IPS-15b (cell line): Measurements from ENCODE around the gene PRPF6.
"Not testable (repeated sequence)": the region's sequence is repeated elsewhere in the genome, so short reads cannot be mapped to it uniquely, and the experiment has no call there.

ENCODE experiments used
- H3K27me3 ChIP-seq: one replicate; pipeline ENCODE4 v1.6.1; 2013; ENCODE audit warnings: low read length; ENCODE audit not compliant: control insufficient read depth, insufficient read depth
- H3K36me3 ChIP-seq: one replicate; pipeline ENCODE4 v1.6.1; 2013; ENCODE audit warnings: low read length; ENCODE audit not compliant: control insufficient read depth, insufficient read depth
- H3K4me1 ChIP-seq: one replicate; pipeline ENCODE4 v1.6.1; 2013; ENCODE audit warnings: mild to moderate bottlenecking, low read length; ENCODE audit not compliant: control insufficient read depth, insufficient read depth
- H3K4me3 ChIP-seq: one replicate; pipeline ENCODE4 v1.5.1; 2013; ENCODE audit warnings: low read depth, low read length
- H3K9ac ChIP-seq: one replicate; pipeline ENCODE4 v1.6.1; 2013; ENCODE audit warnings: low read depth, mild to moderate bottlenecking, low read length
- H3K9me3 ChIP-seq: one replicate; pipeline ENCODE4 v1.6.1; 2013; ENCODE audit warnings: mild to moderate bottlenecking, low read length; ENCODE audit not compliant: control insufficient read depth, insufficient read depth

Gene PRPF6

GRCh38 chr20:63973636-63974401 is 7.1 kb upstream of the PRPF6 start:
- Histone ChIP-seq H3K4me3 (peak overlapping the region; percentile 61), H3K4me1 (no peaks in the 10 kb centered on the region), H3K27me3 (peaks cover 25% of the 10 kb centered on the region), H3K9ac (no peak overlapping the region), H3K36me3 (no peaks in the 10 kb centered on the region), H3K9me3 (no peaks in the 10 kb centered on the region)

GRCh38 chr20:63974402-63975200 is 6.3 kb upstream of the PRPF6 start:
- Histone ChIP-seq H3K4me3 (no peak overlapping the region), H3K4me1 (no peaks in the 10 kb centered on the region), H3K9me3 (no peaks in the 10 kb centered on the region), H3K27me3 (peaks cover 25% of the 10 kb centered on the region), H3K36me3 (no peaks in the 10 kb centered on the region), H3K9ac (no peak overlapping the region)

- H3K4me1 ChIP-seq, H3K9ac ChIP-seq, H3K36me3 ChIP-seq, H3K9me3 ChIP-seq, H3K4me3 ChIP-seq: not testable (repeated sequence)
- H3K27me3 ChIP-seq, result peaks cover 27% of the 10 kb centered on the region
Observed at GRCh38 chr20:63976511-63976910, 4.4 kb upstream of the PRPF6 start.

- Histone ChIP-seq H3K4me3 (no peak overlapping the region), H3K9ac (no peak overlapping the region), H3K4me1 (peaks cover 3% of the 10 kb centered on the region), H3K27me3 (peaks cover 27% of the 10 kb centered on the region), H3K36me3 (no peaks in the 10 kb centered on the region), H3K9me3 (no peaks in the 10 kb centered on the region)
Observed at GRCh38 chr20:63976980-63977738, 3.8 kb upstream of the PRPF6 start.

GRCh38 chr20:63977739-63978276 is 3.1 kb upstream of the PRPF6 start:
- H3K9ac ChIP-seq, result no peak overlapping the region
- H3K4me3 ChIP-seq, result no peak overlapping the region
- peaks cover 3% of the 10 kb centered on the region for H3K4me1 ChIP-seq

GRCh38 chr20:63978319-63979228 is 2.4 kb upstream of the PRPF6 start:
- Histone ChIP-seq H3K27me3 (peaks cover 25% of the 10 kb centered on the region), H3K36me3 (peaks cover 3% of the 10 kb centered on the region), H3K9me3 (no peaks in the 10 kb centered on the region), H3K4me1 (peaks cover 3% of the 10 kb centered on the region), H3K9ac (no peak overlapping the region), H3K4me3 (peak overlapping the region; percentile 72)

More at GRCh38 chr20:63977739-63978276, 3.1 kb upstream of the PRPF6 start:
- H3K9me3 ChIP-seq, result no peaks in the 10 kb centered on the region
- peaks cover 27% of the 10 kb centered on the region for H3K27me3 ChIP-seq
- no peaks in the 10 kb centered on the region for H3K36me3 ChIP-seq

GRCh38 chr20:63979229-63979556 is 1.7 kb upstream of the PRPF6 start:
- peaks cover 6% of the 10 kb centered on the region for H3K36me3 ChIP-seq
- no peaks in the 10 kb centered on the region for H3K9me3 ChIP-seq
- H3K27me3 ChIP-seq, result peaks cover 25% of the 10 kb centered on the region
- H3K4me3 ChIP-seq, result peak overlapping the region; percentile 72
- no peak overlapping the region for H3K9ac ChIP-seq
- peaks cover 3% of the 10 kb centered on the region for H3K4me1 ChIP-seq

- Histone ChIP-seq H3K36me3 (peaks cover 11% of the 10 kb centered on the region), H3K4me3 (peak within 1 kb of the TSS; percentile 72), H3K27me3 (peaks cover 25% of the 10 kb centered on the region), H3K4me1 (peaks cover 3% of the 10 kb centered on the region), H3K9ac (no peak within 1 kb of the TSS), H3K9me3 (no peaks in the 10 kb centered on the region)
Observed at GRCh38 chr20:63979557-63980316, 1.2 kb upstream of the PRPF6 start, which contains the start of gene SAMD10. Gene SAMD10 (minus strand): TSS chr20:63979642. CDS start chr20:63979467, 175 bp downstream.

- Histone ChIP-seq H3K9me3 (no peaks in the 10 kb centered on the region), H3K27me3 (peaks cover 25% of the 10 kb centered on the region), H3K36me3 (peaks cover 17% of the 10 kb centered on the region), H3K4me1 (peaks cover 3% of the 10 kb centered on the region), H3K4me3 (peak overlapping the region; percentile 72), H3K9ac (no peak overlapping the region)
Observed at GRCh38 chr20:63980317-63980805, 571 bp upstream of the PRPF6 start.

- H3K36me3 ChIP-seq, result peaks cover 19% of the 10 kb centered on the region
- H3K4me3 ChIP-seq, result no peak overlapping the region
- H3K9ac ChIP-seq, result no peak overlapping the region
- peaks cover 3% of the 10 kb centered on the region for H3K4me1 ChIP-seq
- H3K27me3 ChIP-seq, result peaks cover 14% of the 10 kb centered on the region
- H3K9me3 ChIP-seq, result no peaks in the 10 kb centered on the region
Observed at GRCh38 chr20:63982937-63983336, 2.0 kb downstream of the PRPF6 start.
